Vagina (tissue), 2 donors: Measurements from ENCODE around the gene PDE8A. TPM values are rescaled to one million over a fixed set of nuclear protein-coding genes. Genes with fewer than 3 reads are reported as not detected.
A peak's percentile ranks its signal among the peaks of the same experiment; 100 is the strongest.

Experiments used
- DNase-seq, 2 donors: peaks; one replicate each; pipeline ENCODE4 v3.0.0-alpha.2; 2017; ENCODE audit errors: extremely low spot score in 2 of 2
- H3K27ac ChIP-seq: fragments of 200-600 bp; sonication (generic); one replicate; pipeline ENCODE4 v1.5.1; 2019
- H3K27me3 ChIP-seq: fragments of 200-600 bp; sonication (generic); one replicate; pipeline ENCODE4 v1.5.1; 2019
- H3K36me3 ChIP-seq, 2 donors: fragments of 200-600 bp; sonication (generic); one replicate each; pipeline ENCODE4 v1.5.1; 2017 to 2019
- H3K4me1 ChIP-seq: fragments of 200-600 bp; sonication (generic); one replicate; pipeline ENCODE4 v1.5.1; 2019
- H3K4me3 ChIP-seq, 2 donors: fragments of 200-600 bp; sonication (generic); 1 replicate in 1 of 2; 2 replicates in 1 of 2; pipeline ENCODE4 v1.5.1; 2016 to 2019
- H3K9me3 ChIP-seq: fragments of 200-600 bp; sonication (generic); one replicate; pipeline ENCODE4 v1.5.1; 2019
- CTCF ChIP-seq, 3 experiments: fragments of 450-650 bp in 2 of 3; fragments of 200-600 bp in 1 of 3; sonication (generic) in 1 of 3; IDR thresholded peaks; one replicate each; pipeline ENCODE4 v1.5.1; 2017 to 2019; ENCODE audit warnings: antibody characterized with exemption in 3 of 3, mild to moderate bottlenecking in 2 of 3, moderate library complexity in 2 of 3
- POLR2A ChIP-seq, 2 donors: fragments of 450-650 bp; IDR thresholded peaks; one replicate each; pipeline ENCODE4 v1.6.1; 2017; ENCODE audit warnings: antibody characterized with exemption in 2 of 2, mild to moderate bottlenecking in 2 of 2, moderate library complexity in 2 of 2
- POLR2AphosphoS5 ChIP-seq, 2 donors: sonication (generic); formaldehyde crosslinking; IDR thresholded peaks; one replicate each; pipeline ENCODE4 v1.9.0; 2017; ENCODE audit warnings: antibody characterized with exemption in 2 of 2, mild to moderate bottlenecking in 2 of 2, low read depth in 1 of 2; ENCODE audit not compliant: insufficient read depth in 1 of 2
- intact Hi-C: fragments of 100-400 bp; cut with DNase I; formaldehyde crosslinking; loops from one replicate; pipeline ENCODE4 v1.15.1; 2023
- total RNA-seq: library from RNA; depleted of rRNA; stranded (reverse); fragments of >200 nt; gene quantifications from one replicate; pipeline ENCODE4 v1.2.3, GENCODE V29; 2016

Gene PDE8A
- total RNA-seq, 1 donor from 2014 or later = 33.9 TPM

GRCh38 chr15:85118173-85118572 is 136.5 kb downstream of the PDE8A start:
- intact Hi-C loops = no loop called here
- Histone ChIP-seq H3K4me3 (no peak overlapping the region), H3K36me3 (peaks cover 0 to 30% of the 10 kb centered on the region in 2 donors), H3K9me3 (no peaks in the 10 kb centered on the region), H3K27me3 (no peaks in the 10 kb centered on the region), H3K27ac (no peak overlapping the region), H3K4me1 (no peaks in the 10 kb centered on the region)
- TF ChIP-seq POLR2AphosphoS5 (IDR thresholded peaks at IDR 0.05; ENCODE audit: insufficient read depth in 1 of 2, low read depth in 1 of 2) (no peak), POLR2A (IDR thresholded peaks at IDR 0.05) (no peak), CTCF (IDR thresholded peaks at IDR 0.05) (no peak)
- peak in 1 of 2 donors; percentile 54 for DNase-seq

GRCh38 chr15:85118581-85118980 is 136.9 kb downstream of the PDE8A start:
- DNase-seq = no peak
- Histone ChIP-seq H3K4me1 (no peaks in the 10 kb centered on the region), H3K4me3 (no peak overlapping the region), H3K36me3 (peaks cover 0 to 30% of the 10 kb centered on the region in 2 donors), H3K9me3 (no peaks in the 10 kb centered on the region), H3K27me3 (no peaks in the 10 kb centered on the region), H3K27ac (no peak overlapping the region)
- TF ChIP-seq POLR2AphosphoS5 (IDR thresholded peaks at IDR 0.05; ENCODE audit: insufficient read depth in 1 of 2, low read depth in 1 of 2) (no peak), POLR2A (IDR thresholded peaks at IDR 0.05) (no peak), CTCF (IDR thresholded peaks at IDR 0.05) (no peak)
- intact Hi-C loops = no loop called here

- Histone ChIP-seq H3K27ac (no peak overlapping the region), H3K27me3 (no peaks in the 10 kb centered on the region), H3K9me3 (no peaks in the 10 kb centered on the region), H3K4me3 (no peak overlapping the region), H3K4me1 (peaks cover 16% of the 10 kb centered on the region), H3K36me3 (peaks cover 0 to 29% of the 10 kb centered on the region in 2 donors)
- TF ChIP-seq POLR2AphosphoS5 (IDR thresholded peaks at IDR 0.05; ENCODE audit: insufficient read depth in 1 of 2, low read depth in 1 of 2) = no peak
- TF ChIP-seq CTCF (IDR thresholded peaks at IDR 0.05) = no peak
- TF ChIP-seq POLR2A (IDR thresholded peaks at IDR 0.05) = no peak
- intact Hi-C loops = no loop called here
- no peak for DNase-seq
Measured at GRCh38 chr15:85120351-85121113, 138.9 kb downstream of the PDE8A start.

GRCh38 chr15:85124173-85124572 is 142.5 kb downstream of the PDE8A start:
- TF ChIP-seq POLR2A (IDR thresholded peaks at IDR 0.05) = no peak
- TF ChIP-seq POLR2AphosphoS5 (IDR thresholded peaks at IDR 0.05; ENCODE audit: insufficient read depth in 1 of 2, low read depth in 1 of 2) = no peak
- TF ChIP-seq CTCF (IDR thresholded peaks at IDR 0.05) = no peak
- peaks cover 16% of the 10 kb centered on the region for H3K4me1 ChIP-seq
- H3K4me3 ChIP-seq = no peak overlapping the region
- H3K9me3 ChIP-seq = no peaks in the 10 kb centered on the region
- no peak for DNase-seq
- intact Hi-C loops = no loop called here
- peaks cover 0 to 38% of the 10 kb centered on the region in 2 donors for H3K36me3 ChIP-seq
- H3K27ac ChIP-seq = no peak overlapping the region
- no peaks in the 10 kb centered on the region for H3K27me3 ChIP-seq

GRCh38 chr15:85125056-85125661 is 143.5 kb downstream of the PDE8A start:
- H3K4me1 ChIP-seq = peaks cover 16% of the 10 kb centered on the region
- no peaks in the 10 kb centered on the region for H3K9me3 ChIP-seq
- intact Hi-C loops = no loop called here
- no peak overlapping the region for H3K27ac ChIP-seq
- H3K36me3 ChIP-seq = peaks cover 0 to 38% of the 10 kb centered on the region in 2 donors
- no peak for DNase-seq
- TF ChIP-seq POLR2AphosphoS5 (IDR thresholded peaks at IDR 0.05; ENCODE audit: insufficient read depth in 1 of 2, low read depth in 1 of 2) = no peak
- no peak for TF ChIP-seq POLR2A (IDR thresholded peaks at IDR 0.05)
- no peak for TF ChIP-seq CTCF (IDR thresholded peaks at IDR 0.05)
- H3K27me3 ChIP-seq = no peaks in the 10 kb centered on the region
- no peak overlapping the region for H3K4me3 ChIP-seq
